CD4-positive, alpha-beta memory T cell (primary cell): ENCODE measurements around the gene CPT1A. TPM values are rescaled to one million over a fixed set of nuclear protein-coding genes. Genes with fewer than 3 reads are reported as not detected.
A peak's percentile ranks its signal among the peaks of the same experiment; 100 is the strongest.

Experiments used
- CTCF ChIA-PET: fragments of 350-600 bp; sonication (Branson Sonifier 250); formaldehyde crosslinking; loops from one replicate; lab custom pipeline; 2021; ENCODE audit warnings: inconsistent platforms; ENCODE audit not compliant: partially characterized antibody; lab: Charles Lee
- POLR2A ChIA-PET: fragments of 350-600 bp; sonication (Branson Sonifier 250); formaldehyde crosslinking; loops from one replicate; lab custom pipeline; 2021; ENCODE audit not compliant: partially characterized antibody; lab: Charles Lee
- DNase-seq, 5 donors: peaks; one replicate each; pipeline versions ENCODE4 v3.0.0 to v3.0.0-alpha.2; 2020 to 2022; ENCODE audit warnings: mixed read lengths in 1 of 5
- H3K27ac ChIP-seq: one replicate; pipeline ENCODE4 v1.7.0; 2013; ENCODE audit warnings: low read depth, low read length
- H3K27me3 ChIP-seq: 2 replicates; pipeline ENCODE4 v1.7.0; 2013; ENCODE audit warnings: mild to moderate bottlenecking, low read length, moderate library complexity; ENCODE audit not compliant: insufficient read depth
- H3K36me3 ChIP-seq: 2 replicates; pipeline ENCODE4 v1.7.0; 2013; ENCODE audit warnings: mild to moderate bottlenecking, low read length, moderate library complexity; ENCODE audit not compliant: insufficient read depth
- H3K4me1 ChIP-seq: 2 replicates; pipeline ENCODE4 v1.7.0; 2013; ENCODE audit warnings: mild to moderate bottlenecking, low read length, moderate library complexity; ENCODE audit not compliant: insufficient read depth
- H3K4me3 ChIP-seq, 2 donors: one replicate each; pipeline ENCODE4 v1.7.0; 2013; ENCODE audit warnings: low read length in 2 of 2, mild to moderate bottlenecking in 1 of 2
- H3K9me3 ChIP-seq, 2 donors: one replicate each; pipeline ENCODE4 v1.7.0; 2013; ENCODE audit warnings: low read length in 2 of 2, control low read depth in 1 of 2; ENCODE audit not compliant: control insufficient read depth in 1 of 2
- H3K27ac Mint-ChIP-seq, 7 donors: one replicate each; pipeline ENCODE4 v1.8.0; 2020 to 2021; ENCODE audit warnings: mixed read lengths in 7 of 7, mild to moderate bottlenecking in 6 of 7, inconsistent platforms in 3 of 7, moderate library complexity in 3 of 7
- H3K27me3 Mint-ChIP-seq, 2 donors: one replicate each; pipeline ENCODE4 v1.8.0; 2020 to 2021; ENCODE audit warnings: mixed read lengths in 2 of 2
- H3K36me3 Mint-ChIP-seq, 2 donors: one replicate each; pipeline ENCODE4 v1.8.0; 2020 to 2021; ENCODE audit warnings: mixed read lengths in 2 of 2, inconsistent platforms in 1 of 2, mild to moderate bottlenecking in 1 of 2
- H3K4me1 Mint-ChIP-seq, 4 donors: one replicate each; pipeline ENCODE4 v1.8.0; 2020 to 2021; ENCODE audit warnings: mixed read lengths in 4 of 4, mild to moderate bottlenecking in 1 of 4
- H3K4me3 Mint-ChIP-seq, 8 donors: one replicate each; pipeline ENCODE4 v1.8.0; 2020 to 2021; ENCODE audit warnings: mixed read lengths in 8 of 8, mild to moderate bottlenecking in 7 of 8, moderate library complexity in 6 of 8, inconsistent platforms in 3 of 8
- H3K9me3 Mint-ChIP-seq, 8 donors: one replicate each; pipeline ENCODE4 v1.8.0; 2020 to 2021; ENCODE audit warnings: mixed read lengths in 8 of 8, mild to moderate bottlenecking in 5 of 8, inconsistent platforms in 3 of 8, moderate library complexity in 1 of 8
- intact Hi-C: fragments of 100-400 bp; cut with micrococcal nuclease; formaldehyde crosslinking; loops from one replicate; pipeline ENCODE4 v1.15.1; 2023
- polyA plus RNA-seq, 2 donors: library from polyadenylated mRNA; unstranded; fragments of 300-500 nt; fragmentation: Illumina TruSeq; gene quantifications; one replicate each; pipeline ENCODE4 v1.2.3, GENCODE V29; 2021
- total RNA-seq, 2 experiments: library from RNA; stranded (reverse); gene quantifications; one replicate each; pipeline ENCODE4 v1.2.3, GENCODE V29; 2021

Gene CPT1A
- total and polyA plus RNA-seq, 4 experiments from 2014 or later: 7.5 to 35.5 (median 18.5) TPM

DNA sequence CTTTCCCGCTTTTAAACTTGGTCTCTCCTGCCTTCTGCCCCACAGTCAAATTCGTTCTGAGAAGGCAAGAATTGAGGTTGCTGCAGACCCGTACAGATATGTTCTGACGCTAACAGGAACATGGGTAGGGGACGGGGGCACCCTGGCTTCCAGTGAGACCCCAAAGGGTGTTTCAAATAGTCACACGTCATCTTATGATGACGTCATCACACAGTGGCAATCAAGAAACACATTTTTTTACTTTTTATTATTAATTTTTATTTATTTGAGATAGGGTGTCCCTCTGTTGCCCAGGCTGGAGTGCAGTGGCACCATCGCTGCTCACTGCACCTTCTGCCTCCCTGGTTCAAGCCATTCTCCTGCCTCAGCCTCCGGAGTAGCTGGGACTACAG, 67.5 kb downstream of the CPT1A start:
- Mint-ChIP-seq H3K4me1 (peaks cover 0 to 1% (median 0%) of the 10 kb centered on the region in 4 donors), H3K4me3 (no peak overlapping the region), H3K36me3 (peaks cover 57 to 77% of the 10 kb centered on the region in 2 donors), H3K27ac (no peak overlapping the region), H3K27me3 (no peaks in the 10 kb centered on the region), H3K9me3 (no peaks in the 10 kb centered on the region)
- CTCF ChIA-PET: interaction anchor here (0.7 kb wide), 1 partner anchor 884 kb away, joined by 4 read pairs; no protein-coding TSS in a partner anchor
- POLR2A ChIA-PET: no interaction called here
- intact Hi-C loops: no loop called here
- no peak overlapping the region for H3K27ac ChIP-seq
- H3K4me1 ChIP-seq: no peaks in the 10 kb centered on the region
- no peaks in the 10 kb centered on the region for H3K9me3 ChIP-seq
- no peak for DNase-seq
- peaks cover 65% of the 10 kb centered on the region for H3K36me3 ChIP-seq
- no peak overlapping the region for H3K4me3 ChIP-seq
- H3K27me3 ChIP-seq: no peaks in the 10 kb centered on the region

DNA sequence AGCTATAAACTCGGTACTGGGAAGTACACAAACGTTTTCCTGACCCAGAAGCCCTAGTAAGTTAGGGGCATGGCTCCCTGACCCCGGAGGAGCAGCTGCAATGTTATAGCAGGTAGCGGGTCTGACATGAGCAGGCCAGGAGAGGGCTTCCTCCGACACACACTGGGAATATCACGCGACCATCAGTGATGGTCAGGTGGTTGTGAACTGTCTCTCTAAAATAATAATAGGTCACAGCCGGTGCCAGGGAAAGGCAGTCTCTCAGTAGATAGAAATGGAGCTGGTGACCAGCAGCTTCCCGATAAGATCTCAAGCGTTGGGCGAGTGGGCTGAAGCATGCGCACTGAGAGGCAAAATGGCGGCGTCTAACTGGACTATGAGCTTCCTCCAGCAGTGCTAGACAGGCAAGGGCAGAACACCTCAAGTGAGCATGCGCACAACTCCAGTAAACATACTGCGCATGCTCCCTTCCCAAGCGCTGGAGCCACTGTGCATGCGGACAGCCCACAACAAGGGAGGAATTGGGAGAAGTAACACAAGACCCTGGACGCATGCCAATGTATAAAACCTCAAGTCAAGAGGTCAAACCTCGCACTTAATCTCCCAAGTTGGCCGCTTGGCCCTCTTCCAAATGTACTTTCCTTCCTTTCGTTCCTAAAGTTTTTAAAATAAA, 68.1 kb downstream of the CPT1A start:
- H3K9me3 ChIP-seq: no peaks in the 10 kb centered on the region
- ChIA-PET CTCF (no interaction called here), POLR2A (no interaction called here)
- no peak overlapping the region for H3K4me3 Mint-ChIP-seq
- H3K4me1 ChIP-seq: no peaks in the 10 kb centered on the region
- no peaks in the 10 kb centered on the region for H3K27me3 ChIP-seq
- H3K27me3 Mint-ChIP-seq: no peaks in the 10 kb centered on the region
- H3K27ac ChIP-seq: no peak overlapping the region
- no peak overlapping the region for H3K27ac Mint-ChIP-seq
- peaks cover 0 to 1% (median 0%) of the 10 kb centered on the region in 4 donors for H3K4me1 Mint-ChIP-seq
- H3K36me3 ChIP-seq: peaks cover 65% of the 10 kb centered on the region
- intact Hi-C loops: no loop called here
- H3K9me3 Mint-ChIP-seq: no peaks in the 10 kb centered on the region
- no peak for DNase-seq
- peaks cover 57 to 77% of the 10 kb centered on the region in 2 donors for H3K36me3 Mint-ChIP-seq
- H3K4me3 ChIP-seq: no peak overlapping the region

DNA sequence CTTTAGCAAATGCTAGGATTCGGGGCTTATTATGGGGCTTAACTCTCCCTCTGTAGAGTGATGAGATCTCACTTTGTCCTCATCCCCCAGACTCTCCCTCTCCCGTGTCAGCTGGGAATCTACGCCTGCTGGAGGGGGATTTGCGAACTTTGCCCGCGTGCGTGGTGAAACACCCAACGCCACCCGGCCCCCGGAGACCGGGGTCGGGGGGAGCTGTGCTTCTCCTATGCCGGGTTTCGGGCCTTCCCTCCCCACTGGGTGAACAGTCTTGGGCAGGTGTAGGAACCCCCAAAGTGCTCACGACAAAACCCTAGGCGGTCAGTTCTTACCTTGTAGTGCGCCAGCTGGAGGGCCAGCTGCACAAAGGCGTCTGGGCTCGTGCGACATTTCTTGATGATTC, 68.8 kb downstream of the CPT1A start:
- no peaks in the 10 kb centered on the region for H3K9me3 Mint-ChIP-seq
- Histone ChIP-seq H3K4me1 (no peaks in the 10 kb centered on the region), H3K9me3 (no peaks in the 10 kb centered on the region), H3K27me3 (no peaks in the 10 kb centered on the region), H3K36me3 (peaks cover 64% of the 10 kb centered on the region), H3K27ac (no peak overlapping the region), H3K4me3 (no peak overlapping the region)
- no peak overlapping the region for H3K27ac Mint-ChIP-seq
- H3K4me3 Mint-ChIP-seq: no peak overlapping the region
- peaks cover 0 to 1% (median 0%) of the 10 kb centered on the region in 4 donors for H3K4me1 Mint-ChIP-seq
- CTCF ChIA-PET: no interaction called here
- peaks cover 56 to 78% of the 10 kb centered on the region in 2 donors for H3K36me3 Mint-ChIP-seq
- no peak for DNase-seq
- no peaks in the 10 kb centered on the region for H3K27me3 Mint-ChIP-seq
- intact Hi-C loops: no loop called here
- POLR2A ChIA-PET: no interaction called here

DNA sequence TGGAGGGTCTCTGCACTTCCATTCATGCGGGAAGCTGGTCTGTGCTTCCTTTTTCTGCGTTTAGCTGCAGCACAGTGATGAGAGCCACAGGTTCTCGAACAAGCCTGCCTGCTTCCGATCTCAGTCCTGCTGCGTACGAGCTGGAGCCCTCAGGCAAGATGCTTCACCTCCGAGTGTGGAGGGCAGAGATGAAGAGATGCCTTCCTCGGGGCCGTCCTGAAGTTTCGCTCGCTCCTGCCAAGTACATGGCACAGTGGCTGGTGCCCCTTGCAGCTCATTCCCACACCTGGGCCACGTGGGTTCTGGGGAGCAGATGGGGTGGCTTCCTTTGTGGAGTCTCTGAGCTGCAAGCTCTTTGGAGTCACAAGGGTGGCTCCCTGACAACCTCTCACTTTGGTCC, 70.9 kb downstream of the CPT1A start:
- DNase-seq: no peak
- H3K27me3 Mint-ChIP-seq: no peaks in the 10 kb centered on the region
- H3K4me1 ChIP-seq: no peaks in the 10 kb centered on the region
- H3K4me3 ChIP-seq: no peak overlapping the region
- ChIA-PET POLR2A (no interaction called here), CTCF (no interaction called here)
- H3K36me3 Mint-ChIP-seq: peaks cover 50 to 70% of the 10 kb centered on the region in 2 donors
- intact Hi-C loops: no loop called here
- H3K27ac Mint-ChIP-seq: no peak overlapping the region
- no peaks in the 10 kb centered on the region for H3K9me3 Mint-ChIP-seq
- H3K27me3 ChIP-seq: no peaks in the 10 kb centered on the region
- H3K27ac ChIP-seq: no peak overlapping the region
- no peaks in the 10 kb centered on the region for H3K4me1 Mint-ChIP-seq
- no peak overlapping the region for H3K4me3 Mint-ChIP-seq
- H3K36me3 ChIP-seq: peaks cover 54% of the 10 kb centered on the region
- no peaks in the 10 kb centered on the region for H3K9me3 ChIP-seq

DNA sequence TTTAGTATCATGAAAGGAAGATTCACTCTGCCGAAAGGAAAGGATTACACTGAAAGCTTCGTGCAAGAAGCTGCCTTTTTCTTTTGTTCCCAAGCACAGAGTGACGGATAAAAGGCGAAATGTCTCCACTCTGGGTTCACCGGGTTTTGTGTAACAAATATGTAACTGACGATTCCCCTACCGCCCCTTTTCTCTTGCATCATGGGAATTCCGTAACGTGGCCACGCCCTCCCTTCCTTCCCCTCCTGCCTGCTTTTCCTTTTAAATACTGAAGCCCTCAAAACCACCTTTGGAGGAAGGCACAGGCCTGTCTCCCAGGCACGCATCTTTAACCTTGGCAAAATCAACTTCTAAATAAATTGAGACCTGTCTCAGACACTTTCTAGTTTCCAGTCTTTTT, 74.0 kb downstream of the CPT1A start:
- no peak overlapping the region for H3K27ac ChIP-seq
- POLR2A ChIA-PET: no interaction called here
- no peak for DNase-seq
- CTCF ChIA-PET: no interaction called here
- H3K36me3 Mint-ChIP-seq: peaks cover 40 to 70% of the 10 kb centered on the region in 2 donors
- no peaks in the 10 kb centered on the region for H3K4me1 Mint-ChIP-seq
- peaks cover 34% of the 10 kb centered on the region for H3K36me3 ChIP-seq
- intact Hi-C loops: no loop called here
- H3K9me3 Mint-ChIP-seq: no peaks in the 10 kb centered on the region
- no peaks in the 10 kb centered on the region for H3K27me3 Mint-ChIP-seq
- no peaks in the 10 kb centered on the region for H3K4me1 ChIP-seq
- no peaks in the 10 kb centered on the region for H3K27me3 ChIP-seq
- H3K4me3 Mint-ChIP-seq: no peak overlapping the region
- no peaks in the 10 kb centered on the region for H3K9me3 ChIP-seq
- H3K27ac Mint-ChIP-seq: no peak overlapping the region
- no peak overlapping the region for H3K4me3 ChIP-seq

DNA sequence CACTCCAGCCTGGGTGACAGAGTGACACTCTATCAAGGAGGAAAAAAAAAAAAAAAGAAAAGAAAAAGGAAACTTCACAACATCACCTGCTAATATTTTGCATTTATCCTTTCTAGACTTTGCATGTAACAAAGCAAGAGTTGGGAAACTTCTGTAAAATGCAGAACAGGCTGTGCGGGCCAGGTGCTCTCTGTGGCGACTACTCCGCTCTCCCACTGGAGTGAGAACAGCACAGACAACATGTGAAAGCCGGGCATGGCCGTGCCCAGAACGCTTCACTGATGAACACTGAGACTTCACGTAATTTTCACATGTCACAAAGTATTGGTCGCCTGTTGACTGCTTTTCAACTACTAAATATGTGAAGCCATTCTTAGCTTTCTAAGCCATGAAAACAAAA, 74.9 kb downstream of the CPT1A start:
- Mint-ChIP-seq H3K27me3 (no peaks in the 10 kb centered on the region), H3K4me3 (no peak overlapping the region), H3K27ac (no peak overlapping the region), H3K9me3 (no peaks in the 10 kb centered on the region), H3K4me1 (no peaks in the 10 kb centered on the region), H3K36me3 (peaks cover 43 to 72% of the 10 kb centered on the region in 2 donors)
- POLR2A ChIA-PET: interaction anchor here (0.8 kb wide), 1 partner anchor 76 kb away, joined by 3 read pairs; no protein-coding TSS in a partner anchor
- CTCF ChIA-PET: interaction anchor here (0.6 kb wide), 1 partner anchor 24 kb away, joined by 3 read pairs; no protein-coding TSS in a partner anchor
- Histone ChIP-seq H3K36me3 (peaks cover 41% of the 10 kb centered on the region), H3K9me3 (no peaks in the 10 kb centered on the region), H3K4me3 (no peak overlapping the region), H3K27ac (no peak overlapping the region), H3K4me1 (no peaks in the 10 kb centered on the region), H3K27me3 (no peaks in the 10 kb centered on the region)
- no peak for DNase-seq
- intact Hi-C loops: no loop called here

DNA sequence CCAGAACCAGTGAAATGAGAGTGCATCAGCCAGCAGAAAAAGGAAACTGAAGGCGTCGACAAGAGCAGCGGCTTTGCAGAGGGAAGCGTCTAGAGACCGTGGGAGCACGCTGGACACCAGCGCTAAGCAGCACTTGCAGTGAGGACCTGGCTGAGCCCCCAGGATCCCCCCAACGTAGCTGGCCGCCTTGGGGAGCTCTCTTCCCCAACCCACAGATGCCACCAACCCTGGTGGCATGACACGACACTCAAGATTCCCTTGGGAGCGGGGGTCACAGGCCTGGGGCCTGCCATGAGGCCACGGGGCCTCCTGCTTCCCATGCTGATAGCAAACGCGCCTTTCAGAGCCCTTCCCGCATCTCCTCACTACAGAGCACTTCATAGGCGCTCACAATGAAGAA, 77.0 kb downstream of the CPT1A start:
- Mint-ChIP-seq H3K27ac (peak overlapping the region in 2 of 7 donors; percentile 29 to 30), H3K36me3 (peaks cover 36 to 65% of the 10 kb centered on the region in 2 donors)

More for the DNA sequence above, 77.0 kb downstream of the CPT1A start:
- ChIA-PET CTCF (no interaction called here), POLR2A (no interaction called here)
- Histone ChIP-seq H3K27ac (no peak overlapping the region), H3K9me3 (no peaks in the 10 kb centered on the region), H3K4me1 (no peaks in the 10 kb centered on the region), H3K36me3 (peaks cover 34% of the 10 kb centered on the region), H3K27me3 (no peaks in the 10 kb centered on the region), H3K4me3 (no peak overlapping the region)
- no peak overlapping the region for H3K4me3 Mint-ChIP-seq
- H3K4me1 Mint-ChIP-seq: no peaks in the 10 kb centered on the region
- intact Hi-C loops: no loop called here
- DNase-seq: no peak
- H3K27me3 Mint-ChIP-seq: no peaks in the 10 kb centered on the region
- no peaks in the 10 kb centered on the region for H3K9me3 Mint-ChIP-seq
